Measurements from ENCODE around the gene EPYC. TPM values are rescaled to one million over a fixed set of nuclear protein-coding genes. Genes with fewer than 3 reads are reported as not detected.

The EPYC gene, protein sequence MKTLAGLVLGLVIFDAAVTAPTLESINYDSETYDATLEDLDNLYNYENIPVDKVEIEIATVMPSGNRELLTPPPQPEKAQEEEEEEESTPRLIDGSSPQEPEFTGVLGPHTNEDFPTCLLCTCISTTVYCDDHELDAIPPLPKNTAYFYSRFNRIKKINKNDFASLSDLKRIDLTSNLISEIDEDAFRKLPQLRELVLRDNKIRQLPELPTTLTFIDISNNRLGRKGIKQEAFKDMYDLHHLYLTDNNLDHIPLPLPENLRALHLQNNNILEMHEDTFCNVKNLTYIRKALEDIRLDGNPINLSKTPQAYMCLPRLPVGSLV
- total RNA-seq: not detected in 2 replicates

DNA sequence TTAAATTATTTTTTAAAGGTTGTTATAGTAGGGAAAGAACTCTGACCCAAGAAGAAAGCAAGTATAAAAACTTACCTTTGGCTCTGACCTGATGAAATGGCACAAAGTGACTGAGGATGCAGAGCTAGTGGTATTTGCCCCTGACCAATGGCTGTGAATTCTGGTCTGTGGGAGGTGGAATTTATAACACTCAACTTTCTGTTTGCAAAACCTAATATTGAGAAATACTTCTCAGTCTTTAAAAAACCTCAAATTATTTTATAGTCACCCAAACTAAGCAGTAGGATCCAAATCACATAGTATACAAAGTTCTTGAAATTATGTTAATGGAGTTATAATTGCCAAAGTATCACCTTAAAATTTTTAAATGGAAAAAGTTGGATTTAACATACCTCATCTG is at the start of gene EPYC:
Gene EPYC (minus strand): TSS at position 101 of the 400 bp plus-strand sequence. CDS start 2,407 bp downstream, outside the sequence.

GRCh38 chr12:90954921-90955320 is 49.9 kb downstream of the EPYC start, which contains the start of gene CCER1:
Gene CCER1 (minus strand): TSS chr12:90955176. CDS start chr12:90954742, 434 bp downstream.

Other genes with a start within 250 kb of the EPYC start
- gene CCER1, start 49.8 kb downstream of the EPYC start, total RNA-seq: not detected in 2 replicates
- not detected in 2 replicates for gene KERA, start 53.1 kb upstream of the EPYC start, total RNA-seq
- gene LUM, start 106.5 kb upstream of the EPYC start, total RNA-seq: 282 and 2,122 TPM in 2 replicates
- 96.5 and 675 TPM in 2 replicates for gene DCN, start 177.8 kb upstream of the EPYC start, total RNA-seq